HFFc6 (cell line): ENCODE data around the gene PCCA. TPM values are rescaled to one million over a fixed set of nuclear protein-coding genes. Genes with fewer than 3 reads are reported as not detected.

Experiments
- DNase-seq: peaks from one replicate; pipeline ENCODE4 v3.0.0-alpha.2; 2018
- H3K27ac Mint-ChIP-seq: 2 replicates; pipeline ENCODE4 v1.8.0; 2020; ENCODE audit warnings: mild to moderate bottlenecking, mixed read lengths
- H3K27me3 Mint-ChIP-seq: 2 replicates; pipeline ENCODE4 v1.8.0; 2021; ENCODE audit warnings: mild to moderate bottlenecking, moderate library complexity, mixed read lengths; ENCODE audit not compliant: insufficient read depth
- H3K36me3 Mint-ChIP-seq: 2 replicates; pipeline ENCODE4 v1.8.0; 2021; ENCODE audit warnings: low read depth, mixed read lengths
- H3K4me1 Mint-ChIP-seq: 2 replicates; pipeline ENCODE4 v1.8.0; 2020; ENCODE audit warnings: low read depth, mixed read lengths
- H3K4me3 Mint-ChIP-seq: 2 replicates; pipeline ENCODE4 v1.8.0; 2020; ENCODE audit warnings: mild to moderate bottlenecking, moderate library complexity, mixed read lengths
- H3K9me3 Mint-ChIP-seq: 2 replicates; pipeline ENCODE4 v1.8.0; 2020; ENCODE audit warnings: mild to moderate bottlenecking, mixed read lengths
- CTCF ChIP-seq: fragments of 200-600 bp; sonication (generic); IDR thresholded peaks from 2 replicates; pipeline ENCODE4 v1.5.0; 2021; ENCODE audit warnings: antibody characterized with exemption, mild to moderate bottlenecking
- total RNA-seq, 6 experiments: library from RNA; stranded (reverse); fragmentation: NEBNext Ultra II Directional; extraction: Animal tissue kit (Norgen Biotek cat#: 25700); gene quantifications; 2 replicates in 1 of 6; 3 replicates in 5 of 6; pipeline ENCODE4 v1.2.3, GENCODE V29; 2021

The PCCA gene
- total RNA-seq, 6 experiments from 2014 or later, result 12.9 to 16.9 (median 14.7) TPM

- H3K27me3 Mint-ChIP-seq, result no peaks in the 10 kb centered on the region
- H3K4me3 Mint-ChIP-seq, result no peak overlapping the region
- peaks cover 5% of the 10 kb centered on the region; the same call in 1 of the 2 replicates for H3K36me3 Mint-ChIP-seq
- H3K9me3 Mint-ChIP-seq, result no peaks in the 10 kb centered on the region
- DNase-seq, result no peak
- no peak overlapping the region for H3K27ac Mint-ChIP-seq
- TF ChIP-seq CTCF, result no peak
- peaks cover 33% of the 10 kb centered on the region for H3K4me1 Mint-ChIP-seq
Observed at GRCh38 chr13:100301418-100301817, 212.5 kb downstream of the PCCA start.

- Mint-ChIP-seq H3K4me3 (no peak overlapping the region), H3K27ac (no peak overlapping the region), H3K9me3 (no peaks in the 10 kb centered on the region), H3K4me1 (peaks cover 24% of the 10 kb centered on the region), H3K36me3 (peaks cover 5% of the 10 kb centered on the region; the same call in 1 of the 2 replicates), H3K27me3 (no peaks in the 10 kb centered on the region)
- TF ChIP-seq CTCF, result no peak
- DNase-seq, result no peak
Observed at GRCh38 chr13:100302391-100302790, 213.5 kb downstream of the PCCA start.

- H3K4me1 Mint-ChIP-seq, result peaks cover 6% of the 10 kb centered on the region
- TF ChIP-seq CTCF, result no peak
- no peak overlapping the region for H3K4me3 Mint-ChIP-seq
- peaks cover 5% of the 10 kb centered on the region; the same call in 1 of the 2 replicates for H3K36me3 Mint-ChIP-seq
- no peak for DNase-seq
- no peak overlapping the region for H3K27ac Mint-ChIP-seq
- no peaks in the 10 kb centered on the region for H3K27me3 Mint-ChIP-seq
- no peaks in the 10 kb centered on the region for H3K9me3 Mint-ChIP-seq
Observed at GRCh38 chr13:100304229-100304628, 215.3 kb downstream of the PCCA start.

- H3K4me3 Mint-ChIP-seq, result no peak overlapping the region
- no peak for TF ChIP-seq CTCF
Observed at GRCh38 chr13:100305398-100305797, 216.5 kb downstream of the PCCA start.

GRCh38 chr13:100306030-100306429 is 217.1 kb downstream of the PCCA start:
- H3K9me3 Mint-ChIP-seq, result no peaks in the 10 kb centered on the region
- H3K36me3 Mint-ChIP-seq, result peaks cover 5% of the 10 kb centered on the region; the same call in 1 of the 2 replicates
- TF ChIP-seq CTCF, result no peak
- H3K4me3 Mint-ChIP-seq, result no peak overlapping the region
- no peaks in the 10 kb centered on the region for H3K4me1 Mint-ChIP-seq
- no peaks in the 10 kb centered on the region for H3K27me3 Mint-ChIP-seq
- H3K27ac Mint-ChIP-seq, result no peak overlapping the region
- no peak for DNase-seq

More at GRCh38 chr13:100305398-100305797, 216.5 kb downstream of the PCCA start:
- Mint-ChIP-seq H3K27ac (no peak overlapping the region), H3K36me3 (peaks cover 5% of the 10 kb centered on the region; the same call in 1 of the 2 replicates), H3K9me3 (no peaks in the 10 kb centered on the region), H3K27me3 (no peaks in the 10 kb centered on the region), H3K4me1 (peaks cover 2% of the 10 kb centered on the region; the same call in 1 of the 2 replicates)
- no peak for DNase-seq
